ENCODE results near the gene GLIS1. TPM values are rescaled to one million over a fixed set of nuclear protein-coding genes. Genes with fewer than 3 reads are reported as not detected.

The GLIS1 gene
- total RNA-seq, 1 donor from 2014 or later, result 0.08 TPM

GRCh38 chr1:53738205-53739108 is 507 bp downstream of the GLIS1 start:
- DNase-seq (peak; percentile 44), ATAC-seq (ENCODE audit: poor library complexity) (peak; percentile 16)
- intact Hi-C loops (cut with DNase I), result no loop called here

DNA sequence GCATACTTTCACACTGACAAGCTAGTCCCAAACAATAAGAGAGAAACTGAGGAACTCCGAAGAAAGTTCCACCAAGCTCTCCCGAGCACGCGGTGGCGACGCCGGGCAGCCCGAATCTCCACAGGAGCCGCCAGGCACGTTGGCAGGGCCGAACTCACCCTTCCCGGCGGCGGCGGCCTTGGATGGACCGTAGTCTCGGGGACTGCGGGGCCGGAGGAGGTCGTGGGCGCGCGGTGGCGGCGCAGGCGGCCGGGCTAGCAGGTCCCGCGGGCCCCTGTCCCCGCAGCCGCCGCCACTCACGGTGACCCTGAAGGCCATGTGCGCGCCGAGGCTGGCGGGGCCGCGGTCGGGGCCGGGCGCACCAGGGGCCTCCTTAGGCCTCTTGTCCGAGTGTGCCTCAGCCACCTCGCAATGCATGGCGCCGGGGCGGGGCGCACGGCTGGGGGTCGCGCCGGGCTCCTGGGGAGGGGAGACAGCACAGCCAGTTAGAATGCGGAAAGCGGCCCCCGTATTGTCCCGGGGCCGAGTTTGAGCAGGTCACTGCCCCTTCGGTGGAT is 1.2 kb downstream of the GLIS1 start:
- DNase-seq, result no peak
- intact Hi-C loops (cut with DNase I), result no loop called here
- ATAC-seq (ENCODE audit: poor library complexity), result peak; percentile 26

GRCh38 chr1:53736290-53736689 is 2.7 kb downstream of the GLIS1 start:
- ATAC-seq (ENCODE audit: poor library complexity), result no peak
- intact Hi-C loops (cut with DNase I), result no loop called here
- DNase-seq, result no peak

GRCh38 chr1:53735681-53736080 is 3.3 kb downstream of the GLIS1 start:
- DNase-seq (no peak), ATAC-seq (ENCODE audit: poor library complexity) (no peak)
- intact Hi-C loops (cut with DNase I), result no loop called here

GRCh38 chr1:53735261-53735660 is 3.7 kb downstream of the GLIS1 start:
- ATAC-seq (ENCODE audit: poor library complexity) (no peak), DNase-seq (no peak)
- intact Hi-C loops (cut with DNase I), result no loop called here

- ATAC-seq (ENCODE audit: poor library complexity) (no peak), DNase-seq (no peak)
- intact Hi-C loops (cut with DNase I), result no loop called here
Observed at GRCh38 chr1:53734650-53735211, 4.2 kb downstream of the GLIS1 start.

GRCh38 chr1:53733975-53734649 is 4.9 kb downstream of the GLIS1 start:
- intact Hi-C loops (cut with DNase I), result no loop called here
- ATAC-seq (ENCODE audit: poor library complexity), result no peak
- DNase-seq, result no peak

DNA sequence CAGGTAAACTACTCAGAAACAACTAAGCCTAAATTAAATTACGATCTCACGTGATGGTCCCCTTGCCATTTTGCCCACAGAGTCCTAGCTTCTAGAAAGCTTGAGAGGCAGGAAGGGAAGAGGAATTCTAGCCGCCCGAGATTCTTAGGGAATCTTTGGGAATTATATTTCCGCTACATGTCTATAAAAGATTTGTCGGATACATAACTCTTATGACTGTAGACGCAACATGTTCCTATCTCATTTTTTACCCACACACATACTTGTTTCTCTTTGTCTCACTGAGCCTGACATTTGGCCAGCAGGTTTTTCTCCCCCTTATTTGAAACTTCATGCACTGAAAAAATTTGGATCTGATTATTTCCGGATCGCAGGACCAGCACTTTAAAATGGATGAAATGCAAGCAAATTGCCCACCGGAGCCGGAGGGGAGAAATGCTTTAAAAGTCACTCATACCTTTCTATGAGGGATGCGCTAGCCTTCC is 5.5 kb downstream of the GLIS1 start:
- intact Hi-C loops (cut with DNase I), result no loop called here
- DNase-seq (no peak), ATAC-seq (ENCODE audit: poor library complexity) (no peak)

- intact Hi-C loops (cut with DNase I), result no loop called here
- DNase-seq (no peak), ATAC-seq (ENCODE audit: poor library complexity) (no peak)
Observed at GRCh38 chr1:53732912-53733317, 6.0 kb downstream of the GLIS1 start.

GRCh38 chr1:53732409-53732808 is 6.6 kb downstream of the GLIS1 start:
- DNase-seq (no peak), ATAC-seq (ENCODE audit: poor library complexity) (no peak)
- intact Hi-C loops (cut with DNase I), result no loop called here

DNA sequence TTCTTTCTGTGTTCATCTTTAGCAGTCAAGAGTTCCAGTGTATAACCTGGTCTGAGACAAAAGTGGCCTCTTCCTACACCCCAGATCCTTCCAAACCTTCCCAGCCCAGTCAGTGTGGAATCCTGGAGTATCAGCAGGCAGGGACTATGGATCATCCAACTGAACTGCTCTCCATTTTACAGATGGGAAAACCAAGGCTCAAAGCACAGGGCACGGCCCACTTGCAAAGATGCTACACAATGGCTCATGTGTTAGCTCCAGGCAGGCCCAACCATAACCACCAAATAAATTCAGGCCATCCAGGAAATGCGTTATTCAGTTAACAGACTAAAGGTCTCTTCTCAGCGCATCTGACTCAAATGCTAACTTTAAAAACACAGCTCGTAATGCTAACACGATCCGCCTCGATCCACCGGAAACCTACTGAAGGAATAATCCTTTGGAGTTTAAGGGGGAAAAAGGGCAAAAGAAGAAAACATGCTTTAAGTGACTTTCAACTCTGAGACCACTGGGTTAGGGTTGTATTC is 7.1 kb downstream of the GLIS1 start:
- DNase-seq (no peak), ATAC-seq (ENCODE audit: poor library complexity) (no peak)
- intact Hi-C loops (cut with DNase I), result no loop called here

DNA sequence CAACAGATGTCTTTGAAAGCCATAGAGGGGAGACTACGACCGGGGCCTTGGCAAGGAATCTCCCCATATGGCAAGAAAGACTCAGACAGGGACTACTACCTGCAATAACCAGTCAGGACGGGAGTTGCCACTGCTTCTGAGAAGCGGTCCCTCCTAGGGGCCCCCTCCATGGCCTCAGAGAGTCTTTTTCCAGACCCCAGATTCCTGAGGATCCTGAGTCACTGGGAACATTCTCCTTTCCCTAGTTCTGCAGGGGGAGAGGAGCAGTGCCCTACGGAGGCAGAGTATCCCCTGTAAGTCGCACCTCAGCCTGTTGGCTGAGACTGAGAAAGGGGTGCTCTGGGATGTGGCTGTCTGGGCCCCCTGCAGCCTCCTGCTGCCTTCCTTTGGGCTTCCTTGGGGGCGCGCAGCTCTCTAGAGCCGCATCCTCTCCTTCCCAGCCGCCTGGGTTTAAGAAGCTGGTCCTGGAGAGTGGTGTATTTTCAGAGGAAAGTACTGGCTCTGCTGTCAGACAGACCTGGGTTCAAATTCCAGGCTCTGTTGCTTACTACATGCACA is 7.8 kb downstream of the GLIS1 start:
- intact Hi-C loops (cut with DNase I), result no loop called here
- ATAC-seq (ENCODE audit: poor library complexity), result no peak
- no peak for DNase-seq

DNA sequence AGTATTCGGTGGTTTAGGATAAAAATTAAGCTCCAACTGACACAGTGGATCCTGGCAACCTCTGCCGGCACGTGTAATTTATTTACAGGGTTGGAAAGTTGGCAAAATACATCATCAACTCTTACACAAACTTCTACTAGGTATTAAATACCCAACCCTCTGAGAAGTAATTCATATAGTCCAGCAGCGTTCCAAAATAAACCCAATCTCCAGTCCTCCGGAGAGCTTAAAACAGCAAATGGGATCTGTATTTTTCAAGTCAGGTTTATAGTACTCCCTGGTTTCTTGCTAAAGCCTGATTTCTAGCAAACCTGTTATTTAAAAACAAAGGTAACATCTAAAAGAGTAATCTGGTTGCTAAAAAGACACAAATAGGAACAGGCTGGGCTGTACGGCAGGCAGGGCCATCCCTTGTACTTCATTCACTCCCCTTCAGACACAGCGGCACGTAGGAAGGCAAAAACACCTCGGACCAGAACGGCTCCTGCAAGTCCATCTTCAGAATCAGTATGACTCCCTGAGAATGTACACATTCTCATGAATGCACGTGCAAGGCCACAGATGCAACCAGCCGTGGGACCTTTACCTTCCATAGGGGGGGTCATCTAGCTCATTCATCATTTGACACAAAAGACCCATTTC is 8.6 kb downstream of the GLIS1 start:
- no peak for DNase-seq
- ATAC-seq (ENCODE audit: poor library complexity), result no peak
- intact Hi-C loops (cut with DNase I), result no loop called here

GRCh38 chr1:53729456-53730223 is 9.3 kb downstream of the GLIS1 start:
- no peak for DNase-seq
- intact Hi-C loops (cut with DNase I), result no loop called here
- ATAC-seq (ENCODE audit: poor library complexity), result no peak

DNA sequence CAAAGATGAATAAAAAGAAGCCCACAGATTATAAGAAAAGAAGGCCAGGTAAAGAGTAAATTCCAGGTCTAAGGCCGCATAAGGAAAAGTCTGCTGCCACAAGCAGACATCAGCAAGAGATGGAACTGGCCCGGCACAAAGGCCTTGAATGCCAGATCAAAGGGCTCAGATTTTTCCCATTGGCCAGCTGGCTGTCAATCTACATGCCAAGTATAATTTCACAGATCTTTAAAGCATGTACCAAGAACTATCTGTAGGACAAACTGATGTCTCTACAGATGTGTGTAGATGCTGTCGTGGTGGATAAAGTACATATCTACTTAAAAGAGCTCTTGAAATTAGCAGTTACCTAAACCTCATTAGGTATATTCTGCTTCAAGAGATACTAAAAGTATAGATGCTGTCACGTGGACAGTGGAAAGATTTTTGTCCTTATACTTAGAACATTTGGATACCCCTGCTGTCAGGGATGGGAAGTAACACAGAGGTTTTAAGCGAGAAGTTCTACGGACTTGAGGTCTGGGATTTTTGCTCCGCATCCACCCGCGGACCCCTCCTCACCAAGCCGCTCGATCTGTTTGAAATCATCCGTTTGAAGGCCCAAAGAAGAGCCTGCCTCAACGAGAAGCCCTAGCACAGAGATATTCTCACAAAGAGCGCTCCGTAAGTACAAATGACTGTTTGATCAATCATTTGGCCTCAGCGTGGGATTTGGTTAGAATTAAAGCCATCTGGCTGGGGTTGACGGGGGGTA is 10.1 kb downstream of the GLIS1 start:
- ATAC-seq (ENCODE audit: poor library complexity) (no peak), DNase-seq (no peak)
- intact Hi-C loops (cut with DNase I), result no loop called here

DNA sequence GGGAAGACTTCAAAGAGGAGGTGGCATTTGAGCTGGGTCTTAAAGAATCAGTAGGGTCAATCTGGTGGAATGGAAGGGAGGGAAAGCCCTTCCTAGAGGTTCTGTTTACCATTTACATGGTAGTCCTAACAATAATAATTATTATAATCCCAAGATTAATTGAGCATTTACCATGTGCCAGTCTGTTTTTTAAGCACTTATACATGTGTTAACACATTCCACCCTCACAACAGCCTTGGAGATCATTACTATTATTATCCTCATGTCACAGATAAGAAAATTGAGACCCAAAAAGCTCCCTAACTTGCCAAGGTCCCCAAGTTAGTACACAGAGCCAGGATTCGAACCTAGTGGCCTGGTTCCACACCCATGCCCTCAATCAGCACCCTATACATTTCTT is 10.8 kb downstream of the GLIS1 start:
- DNase-seq, result no peak
- intact Hi-C loops (cut with DNase I), result no loop called here

GRCh38 chr1:53727461-53728092 is 11.4 kb downstream of the GLIS1 start:
- DNase-seq, result no peak
- intact Hi-C loops (cut with DNase I), result no loop called here
- no peak for ATAC-seq (ENCODE audit: poor library complexity)

More for the DNA sequence above, 10.8 kb downstream of the GLIS1 start:
- no peak for ATAC-seq (ENCODE audit: poor library complexity)
